ENCODE measurements around the gene WDR75.
"Not testable (repeated sequence)": the region's sequence is repeated elsewhere in the genome, so short reads cannot be mapped to it uniquely, and the experiment has no call there.

WDR75 gene

GRCh38 chr2:189441709-189442074, 418 bp downstream of the WDR75 start:
- DNase-seq (ENCODE audit: low read depth), result no peak

- DNase-seq (ENCODE audit: low read depth), result no peak
Observed at GRCh38 chr2:189442468-189442867, 1.2 kb downstream of the WDR75 start.

- no peak for DNase-seq (ENCODE audit: low read depth)
Observed at GRCh38 chr2:189444322-189444721, 3.0 kb downstream of the WDR75 start.

- no peak for DNase-seq (ENCODE audit: low read depth)
Observed at GRCh38 chr2:189446780-189447179, 5.5 kb downstream of the WDR75 start.

- DNase-seq (ENCODE audit: low read depth), result no peak
Observed at GRCh38 chr2:189454009-189454408, 12.7 kb downstream of the WDR75 start.

GRCh38 chr2:189465076-189465475, 23.8 kb downstream of the WDR75 start:
- DNase-seq (ENCODE audit: low read depth), result no peak

GRCh38 chr2:189465478-189465877, 24.2 kb downstream of the WDR75 start:
- DNase-seq (ENCODE audit: low read depth), result no peak

- DNase-seq (ENCODE audit: low read depth), result no peak
Observed at GRCh38 chr2:189466046-189466445, 24.8 kb downstream of the WDR75 start.

GRCh38 chr2:189466656-189467055, 25.4 kb downstream of the WDR75 start:
- no peak for DNase-seq (ENCODE audit: low read depth)

- no peak for DNase-seq (ENCODE audit: low read depth)
Observed at GRCh38 chr2:189467160-189467559, 25.9 kb downstream of the WDR75 start.

- no peak for DNase-seq (ENCODE audit: low read depth)
Observed at GRCh38 chr2:189467593-189467992, 26.3 kb downstream of the WDR75 start.

GRCh38 chr2:189474526-189474925, 33.3 kb downstream of the WDR75 start:
- no peak for DNase-seq (ENCODE audit: low read depth)

GRCh38 chr2:189477756-189478155, 36.5 kb downstream of the WDR75 start:
- DNase-seq (ENCODE audit: low read depth), result no peak

GRCh38 chr2:189478289-189478688, 37.0 kb downstream of the WDR75 start:
- not testable (repeated sequence) for DNase-seq (ENCODE audit: low read depth)

- DNase-seq (ENCODE audit: low read depth), result no peak
Observed at GRCh38 chr2:189481071-189481470, 39.8 kb downstream of the WDR75 start.

- no peak for DNase-seq (ENCODE audit: low read depth)
Observed at GRCh38 chr2:189483571-189483970, 42.3 kb downstream of the WDR75 start.

GRCh38 chr2:189483980-189484740, 42.9 kb downstream of the WDR75 start:
- DNase-seq (ENCODE audit: low read depth), result no peak

GRCh38 chr2:189485146-189485545, 43.9 kb downstream of the WDR75 start:
- no peak for DNase-seq (ENCODE audit: low read depth)

- DNase-seq (ENCODE audit: low read depth), result no peak
Observed at GRCh38 chr2:189486237-189486770, 45.0 kb downstream of the WDR75 start.

- DNase-seq (ENCODE audit: low read depth), result no peak
Observed at GRCh38 chr2:189487283-189488007, 46.2 kb downstream of the WDR75 start.

GRCh38 chr2:189488008-189488310, 46.7 kb downstream of the WDR75 start:
- no peak for DNase-seq (ENCODE audit: low read depth)

GRCh38 chr2:189492451-189492850, 51.2 kb downstream of the WDR75 start:
- no peak for DNase-seq (ENCODE audit: low read depth)

- no peak for DNase-seq (ENCODE audit: low read depth)
Observed at GRCh38 chr2:189498205-189498604, 56.9 kb downstream of the WDR75 start.

GRCh38 chr2:189499137-189499536, 57.9 kb downstream of the WDR75 start:
- DNase-seq (ENCODE audit: low read depth), result no peak

Data from stimulated activated CD8-positive, alpha-beta memory T cell treated with anti-CD3 and anti-CD28 coated beads, Interleukin-12 subunit alpha, Interleukin-12 subunit beta, amount 100 ng/mL, for 4 hours (primary cell).